GM21526 (cell line): ENCODE data around the gene SLC22A23.

Experiments
- ATAC-seq: cut with Tn5 transposase; IDR thresholded peaks from one replicate; pipeline ENCODE4 v1.9.1; 2021; ENCODE audit warnings: moderate library complexity; ENCODE audit not compliant: unreplicated experiment, low FRiP score

Gene SLC22A23

DNA sequence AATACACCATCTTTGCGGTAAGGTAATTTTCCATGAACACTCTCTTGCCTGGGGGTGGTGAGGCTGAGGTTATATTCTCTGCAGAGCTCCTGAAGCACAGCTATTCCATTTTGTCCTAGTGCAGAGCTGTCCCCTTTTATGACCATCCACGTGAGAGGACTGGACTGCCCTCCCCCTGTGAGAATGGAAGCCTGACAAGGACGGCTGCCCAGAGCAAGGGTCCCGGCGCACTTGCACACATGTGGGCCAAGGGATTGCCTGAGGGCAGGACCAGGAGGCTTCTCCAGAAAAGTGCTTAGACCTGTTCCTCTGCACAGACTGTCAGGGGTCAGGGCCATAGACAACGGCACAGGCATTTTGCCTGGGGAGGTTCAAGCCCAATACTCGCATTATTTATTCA is 48.2 kb downstream of the SLC22A23 start:
- no peak for ATAC-seq

DNA sequence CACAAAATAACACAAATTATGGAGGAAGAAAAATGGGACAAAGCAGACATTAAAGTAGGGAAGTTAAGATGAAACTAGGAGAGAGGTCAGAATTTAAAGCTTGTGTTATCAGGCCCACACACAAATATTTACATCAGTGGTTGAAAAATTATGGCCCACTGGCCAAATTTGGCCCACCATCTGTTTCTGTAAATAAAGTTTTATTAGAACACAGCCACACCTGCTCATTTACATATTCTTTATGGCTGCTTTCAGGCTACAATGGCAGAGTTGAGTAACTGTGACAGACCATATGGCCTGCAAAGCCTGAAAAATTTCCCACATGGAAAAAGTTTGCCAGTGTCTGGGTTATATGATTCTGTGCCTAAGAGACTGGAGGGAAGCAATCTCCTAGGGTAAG is 49.0 kb downstream of the SLC22A23 start:
- no peak for ATAC-seq

GRCh38 chr6:3406891-3407809 is 49.7 kb downstream of the SLC22A23 start:
- ATAC-seq, result no peak

DNA sequence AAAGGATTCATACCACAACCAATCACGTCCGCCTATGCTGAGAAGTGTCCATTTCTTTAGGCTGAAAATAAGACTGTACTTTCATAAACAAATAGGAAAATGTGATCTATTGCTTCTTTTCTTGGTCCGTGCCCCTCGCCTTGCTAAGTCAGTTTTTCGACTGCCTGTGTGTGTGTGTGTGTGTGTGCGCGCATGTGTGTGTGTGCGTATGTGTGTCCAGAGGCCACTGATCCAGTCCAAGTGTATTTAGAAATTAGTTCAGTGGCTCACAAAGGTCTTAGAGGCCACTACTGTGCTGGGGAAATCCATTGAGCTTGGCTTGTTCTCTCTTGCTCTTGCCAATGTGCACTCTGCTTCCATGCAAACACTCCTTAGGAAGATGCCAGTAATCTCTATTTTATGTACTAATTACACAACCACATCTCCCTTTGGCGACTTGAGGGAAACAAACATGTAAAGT is 50.5 kb downstream of the SLC22A23 start:
- no peak for ATAC-seq

DNA sequence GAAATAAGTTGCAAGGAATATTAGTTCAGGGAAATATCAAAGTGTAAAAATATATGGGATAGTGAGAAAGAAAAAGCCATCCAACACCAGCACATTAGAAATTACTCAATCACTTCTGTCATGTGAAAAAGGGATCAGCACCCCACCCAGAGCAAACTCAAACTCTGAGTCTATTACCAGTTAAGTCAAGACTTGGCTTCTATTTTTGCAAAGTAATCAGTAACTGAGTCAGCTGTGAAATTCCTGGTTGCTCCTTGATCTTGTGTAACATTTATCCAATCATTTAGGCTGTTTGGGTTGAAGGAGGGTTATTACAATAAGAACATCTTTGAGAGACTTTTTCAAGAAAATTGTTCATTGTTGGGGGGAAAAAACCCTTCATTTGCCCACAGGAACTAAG is 51.2 kb downstream of the SLC22A23 start:
- ATAC-seq, result no peak

DNA sequence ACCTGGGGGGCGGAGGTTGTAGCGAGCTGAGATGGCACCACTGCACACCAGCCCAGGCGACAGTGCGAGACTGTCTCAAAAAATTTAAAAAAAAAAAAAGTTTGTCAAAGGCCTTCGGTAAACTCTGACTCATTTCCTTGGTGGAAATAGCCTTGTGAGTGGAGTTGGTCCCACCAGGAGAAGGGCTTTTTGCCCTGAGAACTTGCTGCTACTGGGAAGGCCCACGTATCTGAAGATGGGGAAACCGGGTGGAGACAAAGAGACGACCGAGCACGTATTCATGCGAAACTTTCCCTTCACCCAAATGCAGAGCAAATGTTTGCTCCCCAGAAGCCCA is 51.7 kb downstream of the SLC22A23 start:
- no peak for ATAC-seq

GRCh38 chr6:3403238-3404173 is 53.3 kb downstream of the SLC22A23 start:
- ATAC-seq, result no peak

GRCh38 chr6:3402310-3403237 is 54.3 kb downstream of the SLC22A23 start:
- no peak for ATAC-seq

- ATAC-seq, result no peak
These were observed 56.7 kb downstream of the SLC22A23 start for GRCh38 chr6:3400162-3400561.

DNA sequence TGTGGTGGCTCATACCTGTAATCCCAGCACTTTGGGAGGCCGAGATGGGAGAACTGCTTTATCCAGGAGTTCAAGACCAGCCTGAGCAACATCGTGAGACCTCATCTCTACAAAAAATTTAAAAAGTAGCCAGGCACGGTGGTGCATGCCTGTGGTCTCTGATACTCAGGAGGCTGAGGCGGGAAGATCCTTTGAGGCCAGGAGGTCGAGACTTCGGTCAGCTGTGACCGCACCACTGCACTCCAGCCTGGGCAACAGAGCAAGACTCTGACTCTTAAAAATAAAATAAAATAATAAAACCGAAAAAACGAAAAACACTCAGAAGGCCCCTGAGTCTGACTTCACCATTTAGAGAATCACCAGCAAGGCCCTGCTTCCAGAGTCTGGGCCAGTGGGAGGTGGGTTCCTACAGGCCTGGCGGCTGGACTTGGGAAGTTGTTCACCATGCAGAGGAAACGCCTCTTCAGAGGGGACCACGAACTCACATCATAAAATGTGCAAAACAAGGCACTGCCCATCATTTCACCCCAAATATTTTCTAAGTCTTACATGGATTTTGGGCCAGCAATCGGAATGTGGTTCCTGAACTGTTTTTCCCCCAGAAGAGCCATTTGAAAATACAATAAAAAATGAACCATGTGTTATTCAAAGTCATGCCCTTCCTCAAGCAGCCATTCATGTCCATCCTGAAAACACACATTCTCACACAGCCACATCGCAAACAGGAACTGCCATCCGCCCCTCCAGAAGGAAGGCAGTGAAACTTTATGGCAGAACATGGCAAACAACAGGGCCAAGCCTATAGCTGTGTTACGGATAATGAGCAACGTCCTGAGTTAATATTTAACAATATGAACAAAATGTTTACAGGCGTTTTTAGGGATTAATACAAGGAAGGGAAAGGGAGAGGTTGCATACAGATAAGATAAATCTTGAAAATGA is 57.8 kb downstream of the SLC22A23 start:
- ATAC-seq, result no peak

DNA sequence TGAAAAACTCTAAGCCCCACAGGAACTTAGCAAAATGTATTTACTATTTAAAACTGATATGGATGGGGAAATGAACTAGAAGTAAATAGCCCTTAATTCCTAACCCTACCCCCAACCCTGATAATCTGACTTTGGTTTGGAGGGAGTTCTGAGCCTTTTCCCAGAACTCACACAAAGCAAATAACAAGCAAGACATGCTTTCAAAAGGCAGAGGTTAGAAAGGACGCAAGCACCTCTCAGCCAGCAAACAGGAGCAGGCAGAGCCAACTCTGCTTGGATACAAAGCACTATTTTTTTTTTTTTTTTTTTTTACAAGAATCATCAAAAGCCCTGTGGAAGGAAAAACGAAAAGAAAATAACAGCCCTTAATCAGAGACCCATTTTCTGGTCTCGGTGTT is 58.7 kb downstream of the SLC22A23 start:
- no peak for ATAC-seq

DNA sequence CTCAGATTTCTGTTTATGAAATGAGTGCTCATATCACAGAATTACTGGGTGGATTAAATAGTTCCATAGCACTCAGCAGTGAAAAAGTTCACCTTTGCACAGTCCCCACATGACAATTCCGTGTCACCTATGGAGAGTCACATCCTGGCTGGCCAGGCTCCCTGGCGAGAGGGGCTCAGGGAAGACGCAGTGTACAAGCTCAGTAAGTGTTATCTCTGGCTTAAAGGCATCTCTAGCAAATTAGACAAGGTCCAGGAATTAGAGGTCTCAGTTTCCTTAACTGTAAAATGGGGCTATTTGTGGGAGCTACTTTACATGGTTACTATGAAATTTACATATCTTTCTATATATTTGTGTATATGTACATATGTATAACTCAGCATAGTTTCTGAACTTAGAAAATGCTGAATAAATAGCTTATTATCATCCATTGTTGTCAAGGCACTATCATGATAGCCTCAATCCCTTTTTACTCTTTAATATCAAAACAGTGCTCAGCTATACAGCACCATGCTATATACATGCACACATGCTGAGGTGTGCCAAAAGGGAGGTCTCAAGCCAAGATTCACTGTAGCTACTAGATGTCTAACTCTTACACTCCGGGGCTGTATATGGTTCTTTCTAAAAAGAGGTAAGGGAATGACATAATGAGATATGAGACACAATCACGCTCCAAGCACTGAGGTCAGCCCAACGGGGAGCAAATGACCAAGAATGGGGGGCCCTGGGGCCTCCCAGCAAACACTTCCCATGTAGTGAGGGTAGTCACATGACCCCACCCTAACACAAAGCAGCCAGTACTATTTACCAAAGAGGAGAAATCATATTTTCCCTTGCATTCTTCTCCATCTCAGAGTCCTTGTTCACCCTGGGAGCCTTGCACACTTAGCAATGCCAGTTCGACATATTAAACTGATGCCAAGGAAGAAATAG is 59.4 kb downstream of the SLC22A23 start:
- no peak for ATAC-seq

GRCh38 chr6:3396503-3397180 is 60.2 kb downstream of the SLC22A23 start:
- ATAC-seq, result no peak

DNA sequence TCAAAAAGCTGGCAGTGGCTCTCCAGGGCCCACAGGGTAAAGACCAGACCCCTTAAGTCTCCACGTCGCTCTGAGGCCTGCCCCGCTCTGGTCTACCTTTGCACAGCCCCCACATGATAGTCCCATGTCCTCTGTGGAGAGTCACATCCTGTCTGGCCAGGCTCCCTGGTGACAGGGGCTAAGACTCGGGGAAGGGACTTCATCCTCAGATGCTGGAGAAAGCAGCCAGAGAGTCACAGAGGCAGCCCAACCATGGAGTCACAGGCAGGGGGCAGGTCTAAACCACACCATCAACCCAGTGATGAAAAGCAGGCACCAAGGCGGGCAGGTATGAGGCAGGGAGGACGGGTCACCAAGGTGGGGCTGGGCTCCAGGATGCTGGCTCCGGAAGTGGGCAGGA is 62.2 kb downstream of the SLC22A23 start:
- ATAC-seq, result no peak

DNA sequence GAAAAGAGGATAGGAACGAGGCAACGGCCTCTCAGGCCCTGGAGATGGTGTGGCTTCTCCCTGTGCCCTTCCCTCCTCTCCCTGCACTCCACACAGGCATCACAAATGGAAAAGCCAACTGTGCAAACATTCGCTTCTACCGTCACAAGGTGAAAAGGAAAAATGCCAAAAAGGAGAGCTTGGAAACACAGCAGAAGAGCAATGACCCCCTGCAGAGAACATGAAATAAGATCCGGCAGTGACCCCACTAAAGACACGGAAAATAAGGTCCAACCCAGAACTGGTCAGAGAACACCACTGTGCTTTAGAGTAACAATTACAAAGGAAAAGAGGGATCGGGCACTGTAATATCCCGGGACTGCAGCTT is 63.0 kb downstream of the SLC22A23 start:
- no peak for ATAC-seq

- no peak for ATAC-seq
These were observed 63.7 kb downstream of the SLC22A23 start for GRCh38 chr6:3392930-3393835.
